HG02798 (cell line): ENCODE data around the gene HECTD4.
"Not testable (repeated sequence)": the region's sequence is repeated elsewhere in the genome, so short reads cannot be mapped to it uniquely, and the experiment has no call there.

Experiments
- ATAC-seq: cut with Tn5 transposase; IDR thresholded peaks from one replicate; pipeline ENCODE4 v1.9.1; 2021; ENCODE audit warnings: mild to moderate bottlenecking; ENCODE audit not compliant: unreplicated experiment, poor library complexity

HECTD4 gene

DNA sequence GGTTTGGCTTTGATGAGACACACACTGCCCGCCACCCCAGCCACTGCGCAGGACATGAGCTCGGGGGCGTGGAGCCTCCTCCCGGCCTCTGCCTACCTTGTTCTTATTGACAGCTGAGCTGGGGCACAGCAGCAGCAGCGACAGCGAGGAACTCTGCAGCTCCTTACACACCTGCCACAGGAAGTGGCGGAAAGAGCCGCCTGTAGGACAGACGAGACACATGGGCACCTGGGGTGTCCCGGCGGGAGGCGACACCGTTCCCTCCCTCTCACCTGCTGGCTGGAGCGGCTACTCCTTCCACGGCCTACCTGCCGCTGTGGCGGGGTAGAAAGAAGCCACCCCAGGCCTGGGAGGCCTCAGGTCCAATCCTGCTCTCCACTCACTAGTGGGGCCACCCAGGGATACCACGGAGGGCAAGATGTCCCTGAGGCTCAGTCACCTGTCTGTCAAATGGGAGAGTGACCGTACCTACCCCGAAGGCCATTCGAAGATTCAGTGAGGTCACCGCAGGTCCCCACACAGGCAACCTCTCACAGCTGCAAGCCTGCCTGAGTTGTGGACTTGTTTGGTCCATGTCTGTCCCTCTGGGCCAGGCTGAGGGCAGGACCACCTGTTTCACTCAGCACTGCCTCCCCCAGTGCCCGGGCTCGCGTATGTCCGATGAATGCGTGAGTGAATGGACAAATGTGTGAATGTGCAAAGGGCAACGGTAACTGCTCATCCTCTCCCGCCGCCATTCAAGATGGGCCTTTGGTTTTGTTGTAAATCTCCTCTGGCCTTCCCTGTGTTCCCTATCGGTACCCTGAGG, 214.3 kb downstream of the HECTD4 start:
- no peak for ATAC-seq

DNA sequence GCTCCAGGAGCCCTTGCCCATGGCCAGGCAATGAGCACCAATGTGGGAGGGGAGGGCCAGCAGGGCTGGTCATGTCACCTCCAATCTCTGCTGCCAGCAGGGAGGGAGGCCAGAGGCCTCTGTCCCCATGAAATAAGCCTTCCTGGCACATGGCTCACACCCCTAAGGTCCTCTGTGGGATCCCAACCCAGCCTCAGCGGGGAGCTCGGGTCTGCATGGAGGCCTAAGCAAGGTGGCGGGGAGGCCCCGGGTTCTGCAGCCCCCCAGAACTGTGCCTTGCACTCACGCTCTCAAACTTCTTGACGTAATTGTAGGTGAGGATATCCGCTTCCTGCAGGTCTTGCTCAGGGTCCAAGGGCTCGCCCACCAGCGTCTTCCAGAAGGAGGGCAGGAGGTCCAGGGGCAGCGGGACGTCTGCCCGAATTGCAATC, 215.2 kb downstream of the HECTD4 start:
- no peak for ATAC-seq

DNA sequence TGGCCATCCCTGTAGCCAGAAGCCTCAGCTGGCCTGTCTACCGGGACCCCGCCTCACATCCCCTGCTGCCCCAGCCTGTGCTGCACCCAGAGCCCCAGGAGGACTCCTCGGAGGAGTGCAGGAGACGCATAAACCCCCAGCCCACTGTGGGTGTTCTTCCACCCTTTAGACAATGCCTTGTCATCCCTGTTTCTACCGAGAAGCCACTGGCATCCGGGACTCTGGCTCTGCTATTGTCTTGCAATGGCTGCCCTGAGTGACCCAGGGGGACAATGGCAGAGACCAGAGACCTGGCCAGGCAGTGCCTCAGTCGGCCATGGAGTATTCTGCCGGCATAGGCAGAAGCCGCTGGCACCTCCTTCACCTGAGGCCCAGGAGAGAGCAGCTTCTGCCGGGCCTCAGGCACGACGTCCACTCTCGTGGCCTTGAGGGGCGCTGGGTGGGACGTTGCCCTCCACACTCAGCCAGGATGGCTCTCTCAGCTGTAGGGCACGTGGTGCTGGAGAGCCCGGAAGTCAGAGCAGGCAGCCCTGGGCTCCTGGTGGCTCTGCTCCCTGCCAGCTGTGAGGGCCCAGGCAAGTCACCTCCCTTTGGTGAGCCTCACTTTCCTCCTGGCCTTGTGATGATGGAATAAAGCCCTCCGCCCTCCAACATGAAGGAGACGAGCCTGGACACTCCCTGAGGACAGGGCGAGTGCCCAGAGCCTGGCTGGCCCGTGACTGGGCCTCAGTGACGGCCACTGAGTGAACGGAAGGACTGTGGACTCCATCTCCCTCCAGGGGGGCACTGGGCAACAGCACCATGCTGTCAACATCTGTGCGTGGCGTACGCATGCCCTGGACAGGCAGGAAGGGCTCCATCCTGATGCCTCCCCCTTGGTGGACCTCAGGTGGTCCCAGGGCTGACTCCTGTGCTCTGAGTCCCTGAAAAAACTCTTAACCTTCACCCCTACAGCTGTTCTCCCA, 215.9 kb downstream of the HECTD4 start:
- no peak for ATAC-seq

DNA sequence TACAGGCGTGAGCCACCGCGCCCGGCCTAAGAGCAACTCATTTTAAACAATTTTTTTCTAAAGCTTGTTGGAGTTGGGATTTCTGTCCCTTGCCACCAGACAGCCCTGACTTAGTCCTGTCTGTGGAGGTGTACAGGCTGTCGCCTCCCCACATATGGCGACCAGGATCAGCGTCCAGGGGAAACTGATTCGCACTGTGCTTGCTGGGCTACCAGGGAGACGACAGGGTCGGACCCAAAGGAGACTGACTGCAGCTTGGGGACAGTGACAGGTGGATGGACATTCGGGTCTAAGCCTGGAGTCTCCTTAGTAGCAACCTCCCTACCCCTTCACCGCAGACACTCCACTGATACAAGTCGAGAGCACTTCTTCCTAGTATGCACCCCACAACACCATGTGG, 216.6 kb downstream of the HECTD4 start:
- no peak for ATAC-seq

DNA sequence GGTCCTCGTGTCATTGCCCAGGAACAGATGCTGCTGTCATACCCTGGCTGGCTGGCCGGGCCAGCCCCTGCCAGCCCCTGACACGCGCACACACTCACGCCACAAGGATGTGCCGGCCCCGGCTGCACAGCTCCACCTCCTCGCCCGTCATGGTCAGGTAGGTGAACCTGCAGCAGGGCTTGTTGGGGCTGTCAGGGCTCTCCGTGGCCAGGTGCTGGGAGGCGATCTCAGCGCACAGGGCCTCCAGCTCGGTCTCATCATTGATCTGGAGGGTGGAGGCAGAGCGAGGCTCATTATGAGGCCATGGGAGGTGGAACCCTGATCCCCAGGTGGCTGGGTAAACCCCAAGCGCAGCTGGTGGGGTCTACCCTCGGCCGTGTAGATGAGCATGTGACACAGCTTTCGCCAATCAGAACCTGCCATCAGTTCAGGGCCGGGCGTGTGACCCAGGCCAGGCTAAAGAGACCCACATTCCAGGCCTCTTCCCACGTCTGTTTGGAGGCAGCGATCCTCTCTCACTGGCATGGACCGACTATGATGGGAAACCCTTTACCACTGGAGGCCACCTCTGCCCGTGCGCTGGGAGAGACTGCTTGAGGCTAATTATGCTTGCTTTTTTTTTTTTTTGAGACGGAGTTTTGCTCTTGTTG, 218.1 kb downstream of the HECTD4 start:
- no peak for ATAC-seq

DNA sequence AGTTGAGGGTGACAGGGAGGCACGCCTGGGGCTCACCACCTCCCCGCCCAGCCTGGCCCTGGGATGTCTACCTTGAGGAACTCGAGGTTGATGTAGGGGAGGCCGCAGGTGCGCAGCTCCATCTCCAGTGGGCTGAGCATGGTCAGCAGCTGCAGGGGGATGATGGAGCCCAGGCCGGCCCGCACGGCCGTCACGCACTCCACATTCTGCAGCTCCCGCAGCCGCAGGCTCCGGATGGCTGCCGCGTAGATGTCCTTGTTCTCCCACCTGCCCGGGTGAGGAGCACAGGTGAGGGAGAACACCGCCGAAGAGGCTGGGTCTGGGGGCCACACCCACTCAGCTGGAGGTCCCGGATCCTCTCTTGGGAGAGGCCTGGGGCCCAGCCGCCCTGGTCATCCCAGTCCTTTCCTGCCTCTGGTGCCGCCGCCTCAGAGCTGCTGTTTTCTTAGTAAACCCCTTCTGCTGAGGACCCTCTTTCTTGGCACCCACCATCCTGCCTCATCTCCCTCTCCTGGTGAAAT, 218.7 kb downstream of the HECTD4 start:
- no peak for ATAC-seq

DNA sequence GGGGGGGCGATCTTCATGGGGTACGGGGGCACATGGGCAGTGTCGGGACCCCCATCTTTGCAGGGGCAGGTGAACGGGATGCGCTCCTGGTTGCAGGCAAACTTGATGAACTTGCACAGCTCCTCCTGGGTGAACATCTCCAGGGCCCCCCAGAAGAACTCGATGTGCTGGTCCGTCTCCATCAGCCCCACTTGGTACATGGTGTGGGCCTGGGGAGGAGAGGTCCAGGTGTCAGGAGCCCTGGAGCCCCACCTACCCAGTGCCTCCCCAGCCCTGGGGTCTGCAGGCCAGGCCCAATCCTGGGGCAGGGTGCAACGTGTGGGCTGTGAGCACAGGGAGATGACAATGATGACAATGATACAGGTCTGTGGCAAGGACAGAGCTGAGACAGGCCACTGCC, 219.2 kb downstream of the HECTD4 start:
- ATAC-seq = no peak

DNA sequence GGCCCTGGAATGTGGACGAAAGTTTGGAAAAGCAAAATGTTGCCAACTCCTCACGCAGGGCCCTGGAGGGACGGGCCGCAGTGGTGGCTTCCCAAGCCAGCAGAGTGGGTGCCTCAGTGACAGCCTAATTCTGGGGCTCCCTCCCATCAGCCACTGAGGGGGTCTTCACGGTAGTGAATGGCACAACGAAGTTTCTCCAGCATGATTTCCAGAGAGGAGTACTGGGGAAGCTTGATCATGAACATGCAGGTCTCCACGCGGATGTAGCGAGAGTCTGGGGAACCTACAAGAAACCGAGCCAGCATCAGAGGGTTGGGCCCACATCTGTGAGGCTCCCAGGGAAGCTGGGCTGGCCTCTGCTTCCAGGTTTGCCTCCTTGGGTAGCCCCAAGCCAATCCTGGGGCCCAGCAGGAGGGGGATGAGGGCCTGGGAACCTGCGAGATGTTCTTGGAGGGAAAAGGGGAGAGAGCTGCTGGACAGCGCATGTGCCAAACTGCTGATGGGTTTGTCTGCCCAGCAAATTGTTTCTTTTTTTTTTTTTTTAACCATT, 219.9 kb downstream of the HECTD4 start:
- no peak for ATAC-seq

DNA sequence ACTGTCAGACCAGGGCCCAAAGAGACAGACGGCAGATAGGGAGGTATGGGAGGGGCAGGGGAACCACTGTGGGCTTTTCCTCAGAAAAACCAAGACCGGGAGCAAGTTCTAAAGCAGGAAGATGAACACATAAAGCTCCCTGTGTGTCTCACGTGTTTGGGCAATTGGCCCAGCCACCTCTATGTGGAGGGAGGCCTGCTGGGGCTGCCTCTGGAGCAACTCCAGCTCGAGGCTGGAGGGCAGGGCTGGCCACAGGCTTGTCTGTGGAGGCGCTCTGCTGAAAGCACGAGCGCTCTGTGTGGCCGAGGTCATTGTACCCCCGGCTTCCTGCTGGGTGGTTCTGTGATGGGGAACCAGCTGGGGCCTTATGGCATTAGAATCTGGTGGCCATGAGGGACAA, 220.5 kb downstream of the HECTD4 start:
- no peak for ATAC-seq

DNA sequence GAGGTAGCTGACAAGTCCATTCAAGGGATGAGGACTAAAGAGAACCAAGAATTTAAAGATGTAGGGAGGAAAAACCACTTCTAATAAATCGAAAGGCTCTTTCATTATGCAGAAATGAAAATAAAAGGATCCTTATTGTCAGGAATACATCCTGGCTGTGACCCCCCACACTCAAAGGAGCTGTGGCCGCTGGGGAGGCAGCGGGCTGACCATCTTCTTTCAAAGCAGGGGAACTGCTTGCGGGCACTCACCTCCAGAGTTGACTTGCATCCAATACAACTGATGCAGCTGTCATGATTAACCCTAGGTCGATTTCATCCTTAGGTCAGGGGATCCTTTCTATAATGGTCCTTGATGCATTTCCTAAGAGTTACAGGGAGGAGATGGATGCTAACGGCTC, 221.6 kb downstream of the HECTD4 start:
- ATAC-seq = no peak

DNA sequence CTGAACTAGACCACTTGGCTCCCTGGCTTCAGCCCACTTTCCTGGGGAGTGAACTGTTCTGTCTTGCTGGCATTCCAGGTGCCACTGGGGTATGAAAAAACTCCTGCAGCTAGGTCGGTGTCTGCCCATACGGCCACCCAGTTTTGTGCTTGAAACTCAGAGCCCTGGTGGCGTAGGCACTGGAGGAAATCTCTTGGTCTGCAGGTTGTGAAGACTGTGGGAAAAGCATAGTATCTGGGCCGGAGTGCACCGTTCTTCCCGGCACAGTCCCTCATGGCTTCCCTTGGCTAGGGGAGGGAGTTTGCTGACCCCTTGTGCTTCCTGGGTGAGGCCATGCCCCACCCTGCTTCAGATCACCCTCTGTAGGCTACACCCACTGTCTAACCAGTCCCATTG, 223.1 kb downstream of the HECTD4 start:
- no peak for ATAC-seq

DNA sequence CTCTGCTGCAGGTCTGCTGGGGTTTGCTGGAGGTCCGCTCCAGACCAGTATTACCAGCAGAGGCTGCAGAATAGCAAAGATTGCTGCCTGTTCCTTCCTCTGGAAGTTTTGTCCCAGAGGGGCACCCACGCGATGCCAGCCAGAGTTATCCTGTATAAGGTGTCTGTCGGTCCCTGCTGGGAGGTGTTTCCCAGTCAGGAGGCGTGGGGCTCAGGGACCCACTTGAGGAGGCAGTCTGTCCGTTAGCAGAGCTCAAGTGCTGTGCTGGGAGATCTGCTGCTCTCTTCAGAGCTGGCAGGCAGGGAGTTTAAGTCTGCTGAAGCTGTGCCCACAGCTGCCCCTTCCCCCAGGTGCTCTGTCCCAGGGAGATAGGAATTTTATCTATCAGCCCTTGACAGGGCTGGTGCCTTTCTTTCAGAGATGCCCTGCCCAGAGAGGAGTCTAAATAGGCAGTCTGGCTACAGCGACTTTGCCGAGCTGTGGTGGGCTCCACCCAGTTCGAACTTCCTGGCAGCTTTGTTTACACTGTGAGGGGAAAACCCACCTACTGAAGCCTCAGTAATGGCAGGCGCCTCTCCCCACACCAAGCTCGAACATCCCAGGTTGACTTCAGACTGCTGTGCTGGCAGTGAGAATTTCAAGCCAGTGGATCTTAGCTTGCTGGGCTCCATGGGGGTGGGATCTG, 223.6 kb downstream of the HECTD4 start:
- ATAC-seq = not testable (repeated sequence)

DNA sequence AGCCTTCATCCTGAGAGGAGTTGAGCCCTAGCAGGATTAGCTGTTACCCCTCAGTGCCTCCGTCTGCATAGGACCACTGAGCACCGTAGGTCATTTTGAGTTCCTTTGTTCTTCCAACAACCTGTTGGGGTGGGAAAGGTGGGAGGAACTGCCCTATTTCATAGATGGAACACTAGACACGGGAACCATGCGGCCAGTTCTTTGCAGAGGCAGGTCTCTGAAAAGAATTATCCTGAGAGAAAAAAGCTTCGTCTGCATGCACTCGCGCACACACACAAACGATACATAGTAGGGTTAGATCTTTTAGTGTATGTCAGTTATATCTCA, 228.4 kb downstream of the HECTD4 start:
- no peak for ATAC-seq

DNA sequence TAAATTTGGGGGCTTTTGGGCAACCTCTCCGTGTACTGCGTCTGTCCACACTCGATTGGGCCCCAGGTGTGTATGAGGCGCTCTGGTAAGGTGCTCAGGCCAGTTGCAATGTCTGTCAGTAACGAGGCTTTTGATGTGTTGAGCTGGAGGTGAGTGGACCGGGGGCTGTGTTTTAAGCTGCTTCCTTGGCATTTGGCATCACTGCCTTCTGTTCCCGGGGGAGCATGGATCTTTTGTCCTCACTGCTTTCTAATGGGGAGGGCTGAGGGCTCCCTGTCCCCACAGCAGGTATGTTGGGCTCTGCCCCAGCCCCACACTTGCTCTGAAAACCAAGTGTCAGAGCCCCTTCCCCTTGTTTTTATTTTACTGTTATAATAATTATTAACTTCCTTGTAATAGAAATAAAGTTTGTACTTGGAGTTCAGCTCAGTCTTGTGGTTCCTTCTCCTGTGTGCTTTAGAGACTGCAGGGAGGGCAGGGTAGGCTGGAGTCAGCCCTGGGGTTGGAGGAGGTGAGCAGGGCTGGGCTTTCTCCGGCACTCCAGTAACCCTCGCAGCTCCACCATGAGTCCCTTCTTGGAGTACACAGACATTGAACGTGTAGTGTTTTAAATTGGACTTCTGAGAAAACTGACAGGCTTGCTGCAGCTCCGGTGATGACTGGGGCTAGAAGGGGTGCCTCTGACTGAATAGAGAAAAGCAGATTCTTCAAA, 228.9 kb downstream of the HECTD4 start:
- no peak for ATAC-seq

DNA sequence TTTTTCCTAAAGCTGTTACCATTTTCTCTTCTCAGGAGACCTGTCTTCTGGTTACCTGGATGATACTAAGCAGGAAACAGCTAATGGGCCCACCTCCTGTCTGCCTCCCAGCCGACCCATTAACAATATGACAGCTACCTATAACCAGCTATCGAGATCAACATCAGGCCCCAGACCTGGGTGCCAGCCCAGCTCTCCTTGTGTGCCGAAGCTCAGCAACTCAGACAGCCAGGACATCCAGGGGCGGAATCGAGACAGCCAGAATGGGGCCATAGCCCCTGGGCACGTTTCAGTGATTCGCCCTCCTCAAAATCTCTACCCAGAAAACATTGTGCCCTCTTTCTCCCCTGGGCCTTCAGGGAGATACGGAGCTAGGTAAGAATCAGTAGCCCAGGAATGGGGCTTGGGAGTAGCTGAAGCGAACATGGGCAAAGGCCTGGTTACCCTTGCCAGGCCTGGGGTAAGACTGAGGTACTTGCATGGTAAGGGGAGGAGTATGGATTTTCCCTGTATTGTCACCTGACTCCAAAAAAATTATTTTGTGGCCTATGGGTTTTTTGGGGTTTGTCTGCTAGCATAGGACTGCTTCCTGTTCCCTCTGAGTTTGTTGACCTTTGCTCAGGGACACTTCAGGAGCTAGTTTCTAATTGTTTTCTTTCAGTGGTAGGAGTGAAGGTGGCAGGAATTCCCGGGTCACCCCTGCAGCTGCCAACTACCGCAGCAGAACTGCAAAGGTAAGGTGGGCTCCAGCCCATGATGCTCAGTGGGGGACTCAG, 230.3 kb downstream of the HECTD4 start:
- ATAC-seq = no peak

DNA sequence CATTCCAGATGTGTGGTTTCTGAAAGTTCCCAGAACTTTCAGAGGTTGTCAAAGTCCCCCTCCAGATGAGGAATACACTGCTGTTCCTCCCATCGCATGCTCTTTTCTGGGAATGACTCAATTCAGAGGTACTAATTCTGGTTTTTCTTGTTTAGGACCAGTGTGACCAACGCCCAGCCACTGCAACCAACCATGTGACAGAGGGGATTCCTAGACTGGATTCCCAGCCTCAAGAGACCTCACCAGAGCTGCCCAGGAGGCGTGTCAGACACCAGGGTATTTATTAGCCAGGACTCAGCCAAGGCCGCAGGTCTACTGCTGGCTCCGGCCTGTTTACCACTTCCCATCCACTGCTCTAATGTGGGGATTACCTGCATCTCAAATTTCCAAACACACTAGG, 232.6 kb downstream of the HECTD4 start:
- no peak for ATAC-seq

DNA sequence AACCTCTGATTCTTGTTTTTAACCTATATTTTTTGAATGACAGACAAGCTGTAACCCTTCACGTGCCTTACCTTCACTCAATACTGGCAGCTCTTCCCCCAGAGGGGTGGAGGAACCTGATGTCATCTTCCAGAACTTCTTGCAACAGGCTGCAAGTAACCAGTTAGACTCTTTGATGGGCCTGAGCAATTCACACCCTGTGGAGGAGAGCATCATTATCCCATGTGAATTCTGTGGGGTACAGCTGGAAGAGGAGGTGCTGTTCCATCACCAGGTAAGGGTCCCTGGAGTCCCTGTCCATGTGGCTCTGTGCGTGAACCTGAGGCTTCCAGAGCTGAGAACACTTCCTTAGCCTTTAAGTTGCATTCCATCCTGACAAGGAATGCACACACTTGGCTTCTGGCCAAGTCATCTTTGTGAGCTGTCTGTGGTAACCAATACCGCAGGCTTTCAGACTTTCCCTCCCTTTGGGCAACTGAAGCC, 234.2 kb downstream of the HECTD4 start:
- ATAC-seq = no peak

DNA sequence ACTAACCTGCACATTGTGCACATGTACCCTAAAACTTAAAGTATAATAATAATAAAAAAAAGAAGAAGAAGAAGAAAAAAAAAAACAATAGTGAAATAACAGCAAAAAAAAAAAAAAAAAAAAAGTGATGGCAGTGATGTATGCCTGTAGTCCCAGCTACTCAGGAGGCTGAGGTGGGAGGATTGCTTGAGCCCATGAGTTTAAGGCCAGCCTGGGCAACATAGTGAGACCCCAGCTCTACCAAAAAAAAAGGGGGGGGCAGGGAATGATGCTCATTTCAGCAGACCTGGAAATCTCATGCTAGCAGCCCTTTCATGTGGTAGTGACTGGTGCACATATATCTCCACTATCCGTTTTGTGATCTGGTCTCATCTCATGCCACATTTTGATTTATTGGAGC, 236.1 kb downstream of the HECTD4 start:
- ATAC-seq = no peak
